ENCODE data around the gene ZNF783. TPM values are rescaled to one million over a fixed set of nuclear protein-coding genes. Genes with fewer than 3 reads are reported as not detected.

Gene ZNF783
- total and polyA plus RNA-seq, 10 donors, result 7.7 to 24.8 (median 17.0) TPM

- no peak for TF ChIP-seq CTCF (IDR thresholded peaks at IDR 0.05 in 8 of 11, conservative IDR thresholded peaks at IDR 0.05 in 3 of 11)
- TF ChIP-seq POLR2A (IDR thresholded peaks at IDR 0.05), result no peak
- TF ChIP-seq POLR2AphosphoS5 (IDR thresholded peaks at IDR 0.05), result no peak
- intact Hi-C loops (cut with DNase I; ENCODE audit: low total_unique reads), result no loop called here
- Histone ChIP-seq H3K4me1 (peaks cover 0 to 7% (median under 1%) of the 10 kb centered on the region in 6 donors), H3K27ac (no peak overlapping the region), H3K9me3 (peaks cover 0 to 6% (median 0%) of the 10 kb centered on the region in 8 donors), H3K4me3 (no peak overlapping the region), H3K27me3 (replicated peaks in 1 of 7) (no peaks in the 10 kb centered on the region), H3K36me3 (peaks cover 0 to 89% (median 59%) of the 10 kb centered on the region in 6 donors)
- DNase-seq, result no peak
- 93 to 98% (median 96%) methylated on average over 17 of the region's 17 CpGs for WGBS, 5 donors
Observed at GRCh38 chr7:149279111-149279743, 17.2 kb downstream of the ZNF783 start.

GRCh38 chr7:149280151-149280550 is 18.2 kb downstream of the ZNF783 start:
- intact Hi-C loops (cut with DNase I; ENCODE audit: low total_unique reads), result no loop called here
- Histone ChIP-seq H3K36me3 (peaks cover 0 to 79% (median 53%) of the 10 kb centered on the region in 6 donors), H3K27me3 (replicated peaks in 1 of 7) (no peaks in the 10 kb centered on the region), H3K9me3 (no peaks in the 10 kb centered on the region), H3K4me3 (no peak overlapping the region), H3K4me1 (peaks cover 4 to 16% (median 9%) of the 10 kb centered on the region in 6 donors), H3K27ac (no peak overlapping the region)
- no peak for DNase-seq
- TF ChIP-seq CTCF (IDR thresholded peaks at IDR 0.05 in 8 of 11, conservative IDR thresholded peaks at IDR 0.05 in 3 of 11), result no peak
- TF ChIP-seq POLR2AphosphoS5 (IDR thresholded peaks at IDR 0.05), result no peak
- TF ChIP-seq POLR2A (IDR thresholded peaks at IDR 0.05), result no peak
- WGBS, 5 donors, result 85 to 97% (median 95%) methylated on average over 6 to 9 of the region's 9 CpGs; no CpG with 5 or more reads in 1 of the 5 donors

- no peak overlapping the region for H3K27ac ChIP-seq
- TF ChIP-seq POLR2AphosphoS5 (IDR thresholded peaks at IDR 0.05), result no peak
- no peak for TF ChIP-seq POLR2A (IDR thresholded peaks at IDR 0.05)
- no peak for TF ChIP-seq CTCF (IDR thresholded peaks at IDR 0.05 in 8 of 11, conservative IDR thresholded peaks at IDR 0.05 in 3 of 11)
- no peak for DNase-seq
- H3K4me1 ChIP-seq, result peaks cover 4 to 24% (median 16%) of the 10 kb centered on the region in 6 donors
- no peaks in the 10 kb centered on the region for H3K27me3 ChIP-seq (replicated peaks in 1 of 7)
- intact Hi-C loops (cut with DNase I; ENCODE audit: low total_unique reads), result no loop called here
- 90 to 98% (median 94%) methylated on average over 8 of the region's 8 CpGs for WGBS, 5 donors
- peaks cover 0 to 72% (median 47%) of the 10 kb centered on the region in 6 donors for H3K36me3 ChIP-seq
- no peaks in the 10 kb centered on the region for H3K9me3 ChIP-seq
- H3K4me3 ChIP-seq, result no peak overlapping the region
Observed at GRCh38 chr7:149280661-149281507, 18.9 kb downstream of the ZNF783 start.

All from spleen (tissue), 11 donors.